HG03064 (cell line): ENCODE measurements around the gene SPTLC3.

Source experiments
- ATAC-seq: cut with Tn5 transposase; IDR thresholded peaks from one replicate; pipeline ENCODE4 v1.9.1; 2021; ENCODE audit warnings: low read depth; ENCODE audit not compliant: unreplicated experiment

The SPTLC3 gene

DNA sequence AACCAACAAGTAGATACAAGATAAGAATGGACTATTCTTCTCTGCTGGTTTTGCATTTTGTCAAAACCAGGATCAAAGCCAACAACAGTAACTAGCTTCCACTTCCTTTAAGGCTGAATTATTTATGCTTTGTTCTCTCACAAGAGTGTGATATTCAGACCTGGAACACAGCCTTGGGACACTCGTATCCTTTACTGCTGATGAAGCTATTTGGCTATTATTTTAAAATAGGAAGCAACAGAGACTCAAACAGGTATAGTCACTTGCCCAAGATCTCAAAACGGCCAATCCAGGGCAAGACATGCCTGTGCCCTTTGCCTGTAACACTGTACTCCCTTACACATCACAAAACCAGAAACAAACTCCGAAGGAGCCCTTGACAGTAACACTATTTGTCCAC is 19.9 kb downstream of the SPTLC3 start:
- no peak for ATAC-seq

DNA sequence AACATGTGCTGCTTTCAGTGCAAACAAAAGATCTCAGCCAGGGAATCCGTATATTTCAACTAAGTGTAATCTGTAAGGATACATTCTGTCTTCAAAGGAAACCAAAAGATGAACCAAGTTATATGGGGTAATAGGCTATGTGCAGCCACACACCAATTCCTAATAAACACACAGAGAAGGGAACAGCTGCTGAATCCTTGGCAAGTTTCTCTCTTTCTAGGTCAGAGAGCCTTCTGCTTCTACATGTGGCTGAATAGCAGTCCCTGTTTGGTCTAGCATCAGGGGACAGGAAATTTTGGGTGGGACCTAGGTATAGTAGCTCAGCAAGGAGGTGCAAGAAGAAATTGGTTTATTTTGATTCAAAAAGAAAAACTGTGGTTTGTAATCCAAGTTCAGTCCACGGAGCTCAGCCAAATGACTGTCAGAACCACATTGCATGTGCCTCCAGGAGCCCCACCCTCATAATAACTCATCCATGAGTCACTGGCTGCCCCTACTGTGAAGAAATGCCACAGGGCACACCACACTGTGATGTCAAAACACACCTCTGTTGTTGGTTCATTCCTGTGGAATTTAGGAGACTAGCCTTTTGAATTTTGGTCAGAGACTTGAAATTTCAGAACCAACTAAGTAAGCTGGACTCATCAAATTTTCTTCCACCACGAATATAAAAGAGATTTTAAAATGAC is 21.1 kb downstream of the SPTLC3 start:
- no peak for ATAC-seq

- ATAC-seq: no peak
Measured at GRCh38 chr20:13031751-13032150, 23.0 kb downstream of the SPTLC3 start.

DNA sequence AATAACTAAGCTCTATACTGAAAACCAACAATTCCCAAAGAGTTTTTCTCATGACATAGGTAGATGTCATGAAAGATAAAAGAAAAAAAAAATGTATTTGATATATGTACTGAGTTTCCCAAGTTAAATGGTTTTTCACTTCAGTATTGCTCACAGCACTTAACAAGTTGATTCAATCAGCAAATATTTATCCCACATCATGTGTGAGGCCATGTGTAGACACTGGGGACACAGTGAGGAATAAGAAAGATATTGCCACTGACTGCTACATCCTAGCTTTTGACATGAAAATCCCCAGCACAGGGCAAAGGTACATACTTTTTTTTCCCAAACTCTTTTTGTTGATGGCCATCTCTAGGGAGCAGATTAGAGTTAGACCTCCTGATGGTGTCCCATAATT is 25.3 kb downstream of the SPTLC3 start:
- ATAC-seq: no peak

DNA sequence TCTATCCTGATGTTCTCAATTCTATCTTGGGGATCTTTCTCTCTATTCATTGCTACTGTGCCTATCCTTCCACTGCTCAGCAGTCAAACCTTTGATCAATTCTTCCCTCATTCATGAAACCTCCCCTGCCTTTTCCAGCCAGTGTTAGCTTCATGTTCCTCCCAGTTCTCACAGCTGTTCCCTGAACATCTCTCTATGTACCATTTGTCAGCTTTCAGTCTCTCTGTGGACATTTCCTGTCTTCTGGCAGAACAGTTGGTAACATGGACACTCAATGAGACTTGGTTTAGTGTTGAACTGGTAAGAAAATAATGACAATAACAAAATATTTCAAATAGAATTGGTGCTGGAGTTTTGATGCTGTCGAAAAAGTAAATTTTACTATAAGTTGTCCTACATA is 26.2 kb downstream of the SPTLC3 start:
- no peak for ATAC-seq

GRCh38 chr20:13035399-13036152 is 26.8 kb downstream of the SPTLC3 start:
- ATAC-seq: no peak

GRCh38 chr20:13037727-13038126 is 29.0 kb downstream of the SPTLC3 start:
- ATAC-seq: no peak

DNA sequence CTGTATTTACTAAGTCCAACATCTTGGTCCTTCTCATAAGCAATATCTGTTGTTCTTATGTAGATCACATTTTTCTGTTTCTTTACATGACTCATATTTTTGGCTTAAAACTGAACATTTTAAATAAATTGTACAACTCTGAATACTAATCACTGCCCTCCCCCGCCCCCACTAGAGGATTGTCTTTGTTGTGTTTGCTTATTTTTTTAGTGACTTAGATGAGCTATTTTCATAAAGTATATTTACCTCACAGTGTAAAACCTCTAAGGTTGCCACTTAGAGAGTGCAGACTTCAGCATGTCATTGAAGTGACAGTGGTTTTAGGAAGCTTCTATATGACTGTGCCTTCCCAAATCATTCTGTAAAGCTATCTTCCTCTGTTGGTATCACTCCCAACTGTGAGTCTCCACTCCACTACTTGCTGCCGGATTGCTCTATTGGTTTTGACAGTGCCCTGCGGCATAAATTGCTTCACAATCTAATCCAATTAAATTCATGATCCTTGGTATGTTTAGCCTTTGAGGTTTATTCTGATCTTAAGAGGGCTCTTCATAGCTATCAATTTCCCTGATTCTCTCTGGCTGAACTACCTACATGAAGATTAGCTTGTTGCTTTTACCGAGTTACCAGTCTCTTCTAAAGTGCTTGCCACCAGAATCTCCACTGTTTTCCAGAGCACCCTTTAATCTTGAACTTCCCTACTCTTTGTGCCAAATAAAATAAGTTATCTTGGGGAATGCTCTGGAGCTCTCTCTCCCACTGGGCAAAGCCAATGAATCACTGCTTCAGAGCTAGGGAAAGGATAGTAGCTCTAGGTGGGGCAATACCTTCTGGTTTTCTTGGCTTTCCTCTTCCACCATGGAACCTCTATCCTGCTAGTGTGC is 33.0 kb downstream of the SPTLC3 start:
- no peak for ATAC-seq

GRCh38 chr20:13042458-13042794 is 33.7 kb downstream of the SPTLC3 start:
- no peak for ATAC-seq

- ATAC-seq: no peak
Measured at GRCh38 chr20:13046409-13046808, 37.6 kb downstream of the SPTLC3 start.

DNA sequence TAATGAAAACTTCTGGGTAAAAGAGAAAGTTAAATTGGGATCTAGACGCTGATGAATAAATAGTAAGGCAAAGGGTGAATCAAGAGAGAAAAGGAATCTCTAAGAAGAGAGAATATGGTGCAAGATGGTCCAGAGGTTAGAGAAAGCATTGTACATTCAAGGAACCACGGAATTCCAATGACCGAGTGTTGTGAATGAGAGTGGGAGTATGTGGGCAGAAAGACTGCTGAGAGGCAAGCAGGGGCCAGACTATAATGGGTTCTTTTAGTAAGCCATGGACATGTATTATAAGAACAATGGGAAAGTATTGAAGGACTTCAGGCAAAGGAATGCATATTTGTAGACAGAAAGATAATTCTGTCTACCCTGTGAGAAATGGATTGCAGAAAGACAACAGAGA is 45.2 kb downstream of the SPTLC3 start:
- ATAC-seq: no peak

DNA sequence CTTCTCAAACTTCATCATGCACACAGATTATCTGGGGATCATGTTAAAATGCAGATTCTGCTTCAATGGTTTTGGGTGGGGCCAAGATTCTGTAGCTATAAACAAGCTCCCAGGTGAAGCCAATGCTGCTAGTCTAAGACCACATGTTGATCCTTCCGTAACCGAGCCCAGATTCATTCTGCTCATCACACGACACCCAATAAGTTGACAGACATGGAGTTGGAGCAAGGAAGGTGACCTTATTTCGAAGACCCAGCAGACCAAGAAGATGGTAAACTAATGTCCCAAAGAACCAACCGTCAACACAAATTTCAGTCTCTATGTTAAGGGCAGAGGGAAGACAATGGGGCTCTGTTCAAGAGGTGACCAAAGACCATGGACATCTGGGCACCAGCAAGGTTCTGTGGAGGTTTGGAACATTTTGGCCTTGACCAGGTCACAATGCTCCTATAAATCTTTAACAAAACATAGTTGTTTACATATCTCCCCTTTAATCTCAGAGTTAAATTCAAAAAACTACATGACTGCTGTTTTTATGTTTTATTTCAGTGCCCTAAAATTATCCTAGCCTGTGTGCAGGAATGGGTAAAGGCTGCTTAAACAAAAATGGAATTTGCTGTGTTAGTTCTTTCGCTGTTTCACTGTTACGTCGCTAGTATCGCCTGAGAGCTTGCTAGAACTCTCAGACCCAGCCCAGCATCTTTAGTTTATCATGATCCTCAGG is 50.1 kb downstream of the SPTLC3 start:
- no peak for ATAC-seq

DNA sequence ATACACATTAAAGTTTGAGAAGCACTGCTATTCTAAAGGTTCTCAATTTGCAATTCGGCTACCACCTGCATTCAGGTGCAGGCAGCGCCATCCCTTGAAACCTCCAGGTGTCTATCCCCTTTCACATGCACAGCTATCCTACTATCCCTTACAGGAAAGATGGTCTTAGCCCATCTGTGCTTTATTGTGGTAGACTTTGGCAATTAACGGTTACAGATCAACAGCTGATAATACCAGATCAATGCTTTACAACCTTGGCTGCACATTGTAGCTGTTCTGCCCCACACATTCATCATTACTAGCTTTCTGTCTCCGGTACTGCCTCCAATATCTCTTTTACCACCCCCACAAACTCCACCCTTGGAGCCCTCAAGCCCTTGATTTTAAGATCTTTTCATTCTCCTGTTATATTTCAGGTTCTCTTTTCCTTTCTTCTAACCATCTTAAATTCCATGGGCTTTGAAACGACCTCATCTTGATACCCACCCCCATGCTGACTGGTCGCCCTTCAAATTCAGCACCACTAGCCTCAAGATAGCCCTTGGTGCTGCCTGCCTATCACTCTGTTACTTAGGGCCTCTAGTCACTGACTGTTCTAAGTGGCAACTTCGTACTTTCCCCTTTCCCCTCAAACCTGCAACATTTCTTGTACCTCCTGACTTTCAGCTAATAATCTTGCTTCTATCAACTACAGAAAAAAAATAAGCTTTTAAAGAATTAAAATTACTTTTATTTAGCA is 50.8 kb downstream of the SPTLC3 start:
- no peak for ATAC-seq

DNA sequence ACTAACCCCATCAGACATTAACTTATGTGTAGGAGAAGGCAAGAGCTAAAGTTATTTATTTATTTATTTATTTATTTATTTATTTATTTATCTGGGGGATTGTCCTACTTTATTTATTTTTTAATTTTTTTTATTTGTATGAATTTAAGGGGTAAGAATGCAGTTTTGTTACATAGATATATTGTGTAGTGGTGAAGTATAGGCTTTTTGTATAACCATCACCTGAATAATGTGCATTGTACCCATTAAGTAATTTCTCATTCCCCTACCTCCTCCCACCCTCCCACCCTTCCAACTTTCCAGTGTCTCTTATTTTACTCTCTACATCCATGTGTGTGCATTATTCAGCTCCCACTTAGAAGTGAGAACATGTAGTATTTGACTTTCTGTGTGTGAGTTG is 51.6 kb downstream of the SPTLC3 start:
- no peak for ATAC-seq

DNA sequence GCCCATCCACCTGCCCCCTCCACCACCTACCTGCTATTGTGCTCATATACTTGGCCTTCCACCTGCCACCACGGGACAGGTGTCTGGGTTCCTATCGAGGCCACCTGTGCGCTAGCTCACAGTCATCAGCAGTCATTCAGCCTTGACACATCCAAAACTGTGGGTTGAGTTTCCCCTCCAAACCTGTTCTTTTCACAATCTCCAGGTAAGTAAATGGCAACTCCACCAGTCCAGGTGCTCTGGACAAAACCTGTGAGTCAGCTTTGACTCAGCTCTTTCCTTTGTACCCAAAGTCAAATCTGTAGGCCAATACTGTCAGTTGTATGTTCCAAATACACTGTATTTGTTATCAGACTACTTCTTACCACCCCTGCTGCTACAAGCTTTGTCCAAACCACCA is 52.6 kb downstream of the SPTLC3 start:
- ATAC-seq: no peak

DNA sequence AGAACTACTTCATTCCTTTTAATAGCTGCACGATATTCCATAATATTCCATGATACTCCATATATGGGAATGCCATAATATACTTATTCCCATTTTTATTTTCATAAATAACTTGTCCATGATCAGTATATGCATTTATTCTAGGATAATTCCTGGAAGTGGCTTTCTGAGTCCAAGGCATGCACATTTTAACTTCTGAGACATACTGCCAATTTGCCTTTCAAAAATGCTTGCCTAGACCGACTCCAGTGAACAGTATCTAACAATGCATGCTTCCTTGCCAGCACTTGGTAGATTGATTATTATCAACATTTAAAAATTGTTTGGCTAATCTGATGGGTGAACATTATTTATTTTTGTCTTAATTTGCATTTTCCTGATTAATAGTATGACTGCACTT is 54.0 kb downstream of the SPTLC3 start:
- ATAC-seq: no peak

DNA sequence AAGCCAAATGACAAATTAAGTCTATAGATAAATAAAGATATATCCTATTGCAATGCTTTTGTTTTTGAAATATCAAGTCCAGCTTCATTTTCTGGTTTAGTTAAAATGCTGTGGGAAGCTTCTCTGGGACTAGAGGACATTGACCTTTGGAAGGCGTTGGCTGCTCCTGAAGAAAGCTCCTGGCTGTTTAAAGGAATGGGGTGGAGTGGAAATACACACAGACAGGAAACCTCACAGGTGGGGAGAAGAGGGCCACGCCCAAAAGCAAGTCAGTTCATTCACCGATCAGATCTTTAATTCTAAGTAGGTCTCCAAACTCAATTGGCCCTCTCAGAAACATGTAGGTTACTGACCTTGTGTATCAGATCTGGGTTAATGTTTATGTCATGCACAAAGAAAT is 59.6 kb downstream of the SPTLC3 start:
- ATAC-seq: no peak

DNA sequence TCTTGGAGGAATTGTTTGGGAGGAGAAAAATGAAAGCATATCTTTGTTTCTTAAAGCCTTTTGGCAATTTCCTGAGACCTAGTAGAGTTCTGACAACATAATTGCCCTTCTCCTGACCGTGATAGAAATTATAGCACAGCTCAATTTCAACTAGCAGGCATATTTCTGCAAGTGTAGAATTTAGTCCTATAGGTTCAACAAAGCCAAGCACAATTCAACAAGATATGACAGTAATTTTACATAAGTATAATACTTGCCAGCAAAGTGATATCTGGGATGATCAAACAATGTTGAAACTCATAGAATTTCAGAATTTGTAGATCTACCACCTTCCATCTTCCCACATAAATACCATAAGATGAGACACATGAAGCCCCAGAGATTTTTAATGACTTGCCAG is 73.1 kb downstream of the SPTLC3 start:
- ATAC-seq: no peak

DNA sequence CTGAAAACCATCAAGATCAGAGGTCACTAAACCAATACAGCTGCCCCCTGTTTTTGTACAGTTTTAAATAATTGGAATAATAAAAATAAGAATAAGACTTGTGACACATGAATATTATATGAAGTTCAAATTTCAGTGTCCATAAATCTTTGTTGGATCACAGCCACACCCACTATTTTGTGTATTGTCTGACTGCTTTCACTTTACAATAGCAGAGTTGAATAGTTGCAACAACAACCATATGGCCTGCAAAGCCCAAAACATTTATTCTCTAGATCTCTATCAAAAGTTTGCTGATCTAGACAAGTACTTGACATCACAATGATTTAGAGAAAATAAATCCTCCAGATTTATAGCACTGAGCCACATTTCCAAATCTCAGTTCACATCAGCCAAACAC is 73.6 kb downstream of the SPTLC3 start:
- ATAC-seq: no peak

DNA sequence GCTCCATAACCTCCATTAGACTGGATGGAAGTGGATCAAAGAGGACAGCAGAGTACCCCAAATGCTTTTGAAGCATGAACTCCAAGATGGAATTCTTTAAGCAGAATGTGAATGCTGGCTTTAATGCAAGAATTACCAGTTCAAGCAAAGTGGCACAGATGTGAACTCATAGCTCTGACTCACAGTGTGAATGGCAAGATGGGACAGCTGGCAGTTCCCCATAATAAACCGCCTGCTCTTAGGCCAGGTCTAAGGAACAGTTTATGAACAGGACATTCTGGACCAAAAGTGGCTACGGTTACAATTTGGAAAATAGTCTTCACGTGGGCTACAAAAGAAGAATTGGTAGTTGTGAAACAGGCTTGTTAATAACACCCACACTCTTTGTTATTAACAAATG is 76.5 kb downstream of the SPTLC3 start:
- no peak for ATAC-seq
